IMR-90 (cell line): ENCODE results near the gene CMC1. TPM values are rescaled to one million over a fixed set of nuclear protein-coding genes. Genes with fewer than 3 reads are reported as not detected.

ENCODE experiments used
- ATAC-seq: fragments of 200-7000 bp; cut with Tn5 transposase; 2 replicates; pipeline ENCODE4 v1.9.1; 2020; ENCODE audit warnings: low read depth, mild to moderate bottlenecking, moderate library complexity
- BruUV-seq: library from RNA; stranded (reverse); fragments of 400-500 nt; replicated peaks from 2 replicates; lab custom pipeline; 2021; lab: Mats Ljungman, UMichigan
- CTCF ChIA-PET: fragments of 300-600 bp; formaldehyde crosslinking; extraction: SDS; loops from one replicate; lab custom pipeline; 2021; ENCODE audit warnings: antibody characterized with exemption; lab: Yijun Ruan, JAX
- POLR2A ChIA-PET: fragments of 300-600 bp; sonication (Branson Sonifier 250); formaldehyde crosslinking; loops from one replicate; lab custom pipeline; 2022; ENCODE audit warnings: antibody characterized with exemption; ENCODE audit not compliant: unreplicated experiment; lab: Charles Lee
- DNase-seq: peaks from one replicate; pipeline ENCODE4 v3.0.0; 2013
- H2AFZ ChIP-seq: replicated peaks from 2 replicates; pipeline ENCODE3; 2013; ENCODE audit warnings: low read length, mild to moderate bottlenecking; ENCODE audit not compliant: poor library complexity
- H2AK5ac ChIP-seq: 2 replicates; pipeline ENCODE4 v1.6.1; 2013; ENCODE audit warnings: low read depth, low read length, inconsistent platforms
- H2AK9ac ChIP-seq: replicated peaks from 2 replicates; pipeline ENCODE3; 2013; ENCODE audit warnings: mild to moderate bottlenecking, low read depth, low read length, moderate library complexity; ENCODE audit not compliant: poor library complexity
- H2BK120ac ChIP-seq: 2 replicates; pipeline ENCODE4 v1.6.1; 2013; ENCODE audit warnings: low read depth, low read length, inconsistent platforms
- H2BK15ac ChIP-seq: 3 replicates; pipeline ENCODE4 v1.6.1; 2013; ENCODE audit warnings: low read depth, low read length, inconsistent platforms
- H2BK20ac ChIP-seq: 2 replicates; pipeline ENCODE4 v1.6.1; 2013; ENCODE audit warnings: low read depth, mild to moderate bottlenecking, inconsistent platforms, low read length, moderate library complexity
- H2BK5ac ChIP-seq: 2 replicates; pipeline ENCODE4 v1.6.1; 2013; ENCODE audit warnings: mild to moderate bottlenecking, low read depth, low read length, inconsistent platforms; ENCODE audit not compliant: poor library complexity, severe bottlenecking
- H3K14ac ChIP-seq: replicated peaks from 2 replicates; pipeline ENCODE4 v1.6.1; 2013; ENCODE audit warnings: low read depth, low read length, inconsistent platforms
- H3K18ac ChIP-seq: 2 replicates; pipeline ENCODE4 v1.6.1; 2013; ENCODE audit warnings: low read depth, low read length, control low read depth
- H3K23ac ChIP-seq: 2 replicates; pipeline ENCODE4 v1.6.1; 2013; ENCODE audit warnings: low read depth, low read length, inconsistent platforms
- H3K27ac ChIP-seq: 2 replicates; pipeline ENCODE4 v1.5.1; 2013; ENCODE audit warnings: mild to moderate bottlenecking, control low read depth, low read length; ENCODE audit not compliant: insufficient read depth
- H3K27me3 ChIP-seq: 2 replicates; pipeline ENCODE4 v1.6.1; 2013; ENCODE audit warnings: low read length; ENCODE audit not compliant: control insufficient read depth, insufficient read depth
- H3K36me3 ChIP-seq: 2 replicates; pipeline ENCODE4 v1.6.1; 2013; ENCODE audit warnings: low read length, mixed read lengths; ENCODE audit not compliant: control insufficient read depth, insufficient read depth
- H3K4ac ChIP-seq: 2 replicates; pipeline ENCODE4 v1.6.1; 2013; ENCODE audit warnings: low read depth, low read length, inconsistent platforms
- H3K4me1 ChIP-seq: 2 replicates; pipeline ENCODE4 v1.6.1; 2013; ENCODE audit warnings: low read length, mixed read lengths; ENCODE audit not compliant: control insufficient read depth, insufficient read depth
- H3K4me2 ChIP-seq: 2 replicates; pipeline ENCODE4 v1.6.1; 2013; ENCODE audit warnings: low read depth, mild to moderate bottlenecking, control low read depth, low read length, moderate library complexity
- H3K4me3 ChIP-seq: 2 replicates; pipeline ENCODE4 v1.5.1; 2013; ENCODE audit warnings: low read depth, mild to moderate bottlenecking, control low read depth, low read length, moderate library complexity; ENCODE audit not compliant: insufficient read depth
- H3K56ac ChIP-seq: 2 replicates; pipeline ENCODE4 v1.6.1; 2013; ENCODE audit warnings: low read length, inconsistent platforms; ENCODE audit not compliant: insufficient read depth; ENCODE audit errors: extremely low read depth
- H3K79me1 ChIP-seq, 2 experiments: 2 replicates each; pipeline ENCODE4 v1.6.1; 2013; ENCODE audit warnings: low read length in 2 of 2, inconsistent platforms in 1 of 2, low read depth in 1 of 2
- H3K9ac ChIP-seq: 2 replicates; pipeline ENCODE4 v1.6.1; 2013; ENCODE audit warnings: low read depth, low read length, control low read depth
- H3K9me1 ChIP-seq: 2 replicates; pipeline ENCODE4 v1.6.1; 2013; ENCODE audit warnings: low read length, inconsistent platforms; ENCODE audit not compliant: insufficient read depth
- H3K9me3 ChIP-seq: 2 replicates; pipeline ENCODE4 v1.6.1; 2013; ENCODE audit warnings: low read length; ENCODE audit not compliant: control insufficient read depth, insufficient read depth
- H4K20me1 ChIP-seq: 2 replicates; pipeline ENCODE4 v1.6.1; 2013; ENCODE audit warnings: low read length, inconsistent platforms; ENCODE audit not compliant: insufficient read depth
- H4K5ac ChIP-seq: 2 replicates; pipeline ENCODE4 v1.6.1; 2013; ENCODE audit warnings: mild to moderate bottlenecking, low read depth, low read length, control low read depth
- H4K8ac ChIP-seq, 2 experiments: 2 replicates each; pipeline ENCODE4 v1.6.1; 2013; ENCODE audit warnings: low read depth in 2 of 2, low read length in 2 of 2, control low read depth in 1 of 2, inconsistent platforms in 1 of 2
- H4K91ac ChIP-seq: 2 replicates; pipeline ENCODE4 v1.6.1; 2013; ENCODE audit warnings: low read depth, low read length, inconsistent platforms; ENCODE audit not compliant: insufficient read depth
- BHLHE40 ChIP-seq: fragments of 150-350 bp; IDR thresholded peaks from 2 replicates; pipeline ENCODE4 v1.6.1; 2016; ENCODE audit warnings: mild to moderate bottlenecking, low read depth, low read length
- CEBPB ChIP-seq: IDR thresholded peaks from 2 replicates; pipeline ENCODE4 v1.6.1; 2012; ENCODE audit warnings: low read depth, low read length, improper control_type of control experiment
- CHD1 ChIP-seq: IDR thresholded peaks from 2 replicates; pipeline ENCODE4 v1.6.1; 2012; ENCODE audit warnings: low read depth, low read length, improper control_type of control experiment
- FOS ChIP-seq: fragments of 150-350 bp; IDR thresholded peaks from 2 replicates; pipeline ENCODE4 v1.6.1; 2016; ENCODE audit warnings: low read depth, low read length
- MAFK ChIP-seq: IDR thresholded peaks from 2 replicates; pipeline ENCODE4 v1.6.1; 2012; ENCODE audit warnings: low read depth, low read length, improper control_type of control experiment
- MAZ ChIP-seq: IDR thresholded peaks from 2 replicates; pipeline ENCODE4 v1.6.1; 2012; ENCODE audit warnings: low read depth, mild to moderate bottlenecking, low read length, improper control_type of control experiment, moderate library complexity, borderline replicate concordance
- MXI1 ChIP-seq: IDR thresholded peaks from 2 replicates; pipeline ENCODE4 v1.6.1; 2012; ENCODE audit warnings: low read depth, mild to moderate bottlenecking, low read length, moderate library complexity, borderline replicate concordance
- NFE2L2 ChIP-seq: fragments of 150-350 bp; IDR thresholded peaks from 2 replicates; pipeline ENCODE4 v1.6.1; 2016; ENCODE audit warnings: low read depth, mild to moderate bottlenecking, low read length
- POLR2A ChIP-seq: IDR thresholded peaks from 2 replicates; pipeline ENCODE4 v1.6.1; 2012; ENCODE audit warnings: mild to moderate bottlenecking, low read depth, low read length
- RAD21 ChIP-seq: IDR thresholded peaks from 2 replicates; pipeline ENCODE4 v1.6.1; 2012; ENCODE audit warnings: low read length, improper control_type of control experiment
- RCOR1 ChIP-seq: IDR thresholded peaks from 2 replicates; pipeline ENCODE4 v1.6.1; 2012; ENCODE audit warnings: mild to moderate bottlenecking, low read length, improper control_type of control experiment; ENCODE audit not compliant: insufficient replicate concordance
- RFX5 ChIP-seq: IDR thresholded peaks from 2 replicates; pipeline ENCODE4 v1.8.0; 2012; ENCODE audit warnings: low read depth, mild to moderate bottlenecking, low read length, moderate library complexity
- SMC3 ChIP-seq: fragments of 150-350 bp; IDR thresholded peaks from 2 replicates; pipeline ENCODE4 v1.6.1; 2016; ENCODE audit warnings: low read depth, mild to moderate bottlenecking, antibody characterized with exemption, low read length, moderate library complexity
- WGBS, 2 experiments: methylation state at CpG; one replicate each; pipeline versions ENCODE4 v1.1.5 to v1.1.7; 2013; ENCODE audit warnings: missing lambda C conversion rate in 2 of 2; ENCODE audit not compliant: insufficient read length in 1 of 2; ENCODE audit errors: extremely low coverage in 2 of 2; 5-methylcytosine and 5-hydroxymethylcytosine counted together
- dilution Hi-C: fragments of 300-500 bp; cut with HindIII; formaldehyde crosslinking; loops from one replicate; pipeline ENCODE4 v1.14.3; 2018; ENCODE audit warnings: low sequenced_read_pairs; ENCODE audit not compliant: unreplicated experiment
- in situ Hi-C: fragments of 300-500 bp; cut with MboI; formaldehyde crosslinking; loops from 3 replicates; pipeline ENCODE4 v1.14.3; 2019; ENCODE audit warnings: low sequenced_read_pairs, inconsistent platforms, mixed read lengths
- intact Hi-C: fragments of 100-400 bp; cut with micrococcal nuclease; formaldehyde crosslinking; loops from 2 replicates; pipeline ENCODE4 v1.10.0; 2022
- polyA plus RNA-seq, 3 experiments: library from polyadenylated mRNA; depleted of rRNA; stranded (reverse); fragments of >200 nt; gene quantifications; 2 replicates each; pipeline ENCODE4 v1.2.3, GENCODE V29; 2012; ENCODE audit warnings: low replicate concordance in 1 of 3
- total RNA-seq: library from RNA; depleted of rRNA; stranded (reverse); fragments of >200 nt; gene quantifications from 2 replicates; pipeline ENCODE4 v1.2.3, GENCODE V29; 2012
- TF ChIP-seq, protein P1 (sequence below): fragments of 150-350 bp; IDR thresholded peaks from 2 replicates; pipeline ENCODE4 v1.6.1; 2016; ENCODE audit warnings: low read depth, mild to moderate bottlenecking, low read length, moderate library complexity, borderline replicate concordance
- TF ChIP-seq, protein P2 (sequence below): fragments of 150-350 bp; IDR thresholded peaks from 2 replicates; pipeline ENCODE4 v1.6.1; 2017; ENCODE audit warnings: mild to moderate bottlenecking, antibody characterized with exemption, low read length, low read depth
- TF ChIP-seq, protein P3 (sequence below): conservative IDR thresholded peaks from 2 replicates; pipeline ENCODE4 v1.5.1; 2012; ENCODE audit warnings: mild to moderate bottlenecking, low read depth, low read length, improper control_type of control experiment

The CMC1 gene
- total and polyA plus RNA-seq, 2 of the 4 experiments (the other 2 are of a cell fraction), result 1.6 to 18.3 TPM

DNA sequence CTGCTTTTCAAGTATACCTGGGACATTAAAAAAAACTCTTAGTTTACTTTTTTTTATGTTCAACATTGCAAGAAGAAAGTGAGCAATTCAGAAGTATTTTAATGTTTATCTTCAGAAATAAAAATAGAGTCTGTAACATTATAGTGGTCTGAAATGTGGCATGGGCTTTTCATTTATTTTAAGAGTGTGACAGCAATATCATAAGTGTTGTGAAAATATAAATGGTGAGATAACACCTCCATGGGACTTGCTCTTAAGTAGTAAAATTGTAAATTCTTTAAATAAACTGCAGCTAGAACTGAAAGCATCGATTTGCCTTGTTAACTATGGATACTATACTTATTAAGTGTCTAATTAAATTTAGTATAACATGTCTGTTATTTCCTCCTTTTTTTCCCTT, 58.3 kb downstream of the CMC1 start:
- DNase-seq, result no peak

More for the DNA sequence above, 58.3 kb downstream of the CMC1 start:
- ChIA-PET CTCF (no interaction called here), POLR2A (no interaction called here)
- no peaks in the 10 kb centered on the region for H3K36me3 ChIP-seq
- H3K4me1 ChIP-seq, result no peaks in the 10 kb centered on the region
- dilution Hi-C loops (no loop called here), intact Hi-C loops (no loop called here), in situ Hi-C loops (no loop called here)
- H3K9ac ChIP-seq, result no peak overlapping the region
- no peak overlapping the region for H2AK5ac ChIP-seq
- H2AFZ ChIP-seq, result no peak overlapping the region
- no peak overlapping the region for H3K27ac ChIP-seq
- no peak overlapping the region for H4K8ac ChIP-seq
- H2AK9ac ChIP-seq, result no peak overlapping the region
- no peak overlapping the region for H3K56ac ChIP-seq
- H3K79me1 ChIP-seq, result no peaks in the 10 kb centered on the region
- no peaks in the 10 kb centered on the region for H3K9me1 ChIP-seq
- no peak overlapping the region for H3K18ac ChIP-seq
- no peak overlapping the region for H2BK5ac ChIP-seq
- BruUV-seq, result no TSS peak
- H3K4me2 ChIP-seq, result no peak overlapping the region
- no peak overlapping the region for H3K4ac ChIP-seq
- no peak overlapping the region for H2BK120ac ChIP-seq
- no peak overlapping the region for H3K14ac ChIP-seq
- TF ChIP-seq, protein P1, sequence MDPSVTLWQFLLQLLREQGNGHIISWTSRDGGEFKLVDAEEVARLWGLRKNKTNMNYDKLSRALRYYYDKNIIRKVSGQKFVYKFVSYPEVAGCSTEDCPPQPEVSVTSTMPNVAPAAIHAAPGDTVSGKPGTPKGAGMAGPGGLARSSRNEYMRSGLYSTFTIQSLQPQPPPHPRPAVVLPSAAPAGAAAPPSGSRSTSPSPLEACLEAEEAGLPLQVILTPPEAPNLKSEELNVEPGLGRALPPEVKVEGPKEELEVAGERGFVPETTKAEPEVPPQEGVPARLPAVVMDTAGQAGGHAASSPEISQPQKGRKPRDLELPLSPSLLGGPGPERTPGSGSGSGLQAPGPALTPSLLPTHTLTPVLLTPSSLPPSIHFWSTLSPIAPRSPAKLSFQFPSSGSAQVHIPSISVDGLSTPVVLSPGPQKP, result no peak
- TF ChIP-seq MXI1, result no peak
- TF ChIP-seq, protein P2, sequence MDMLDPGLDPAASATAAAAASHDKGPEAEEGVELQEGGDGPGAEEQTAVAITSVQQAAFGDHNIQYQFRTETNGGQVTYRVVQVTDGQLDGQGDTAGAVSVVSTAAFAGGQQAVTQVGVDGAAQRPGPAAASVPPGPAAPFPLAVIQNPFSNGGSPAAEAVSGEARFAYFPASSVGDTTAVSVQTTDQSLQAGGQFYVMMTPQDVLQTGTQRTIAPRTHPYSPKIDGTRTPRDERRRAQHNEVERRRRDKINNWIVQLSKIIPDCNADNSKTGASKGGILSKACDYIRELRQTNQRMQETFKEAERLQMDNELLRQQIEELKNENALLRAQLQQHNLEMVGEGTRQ, result no peak
- TF ChIP-seq POLR2A, result no peak
- TF ChIP-seq RAD21, result no peak
- no peak for TF ChIP-seq SMC3
- no peak for TF ChIP-seq RFX5
- no peak for TF ChIP-seq NFE2L2
- no peak for TF ChIP-seq RCOR1
- TF ChIP-seq, protein P3, sequence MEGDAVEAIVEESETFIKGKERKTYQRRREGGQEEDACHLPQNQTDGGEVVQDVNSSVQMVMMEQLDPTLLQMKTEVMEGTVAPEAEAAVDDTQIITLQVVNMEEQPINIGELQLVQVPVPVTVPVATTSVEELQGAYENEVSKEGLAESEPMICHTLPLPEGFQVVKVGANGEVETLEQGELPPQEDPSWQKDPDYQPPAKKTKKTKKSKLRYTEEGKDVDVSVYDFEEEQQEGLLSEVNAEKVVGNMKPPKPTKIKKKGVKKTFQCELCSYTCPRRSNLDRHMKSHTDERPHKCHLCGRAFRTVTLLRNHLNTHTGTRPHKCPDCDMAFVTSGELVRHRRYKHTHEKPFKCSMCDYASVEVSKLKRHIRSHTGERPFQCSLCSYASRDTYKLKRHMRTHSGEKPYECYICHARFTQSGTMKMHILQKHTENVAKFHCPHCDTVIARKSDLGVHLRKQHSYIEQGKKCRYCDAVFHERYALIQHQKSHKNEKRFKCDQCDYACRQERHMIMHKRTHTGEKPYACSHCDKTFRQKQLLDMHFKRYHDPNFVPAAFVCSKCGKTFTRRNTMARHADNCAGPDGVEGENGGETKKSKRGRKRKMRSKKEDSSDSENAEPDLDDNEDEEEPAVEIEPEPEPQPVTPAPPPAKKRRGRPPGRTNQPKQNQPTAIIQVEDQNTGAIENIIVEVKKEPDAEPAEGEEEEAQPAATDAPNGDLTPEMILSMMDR, result no peak
- no peak for TF ChIP-seq CEBPB
- no peak for TF ChIP-seq MAFK
- no peak for TF ChIP-seq FOS
- no peak for TF ChIP-seq CHD1
- TF ChIP-seq BHLHE40, result no peak
- TF ChIP-seq MAZ, result no peak
- no peak overlapping the region for H4K5ac ChIP-seq
- H4K20me1 ChIP-seq, result no peaks in the 10 kb centered on the region
- no peak overlapping the region for H2BK15ac ChIP-seq
- H3K4me3 ChIP-seq, result no peak overlapping the region
- H4K91ac ChIP-seq, result no peak overlapping the region
- no peaks in the 10 kb centered on the region for H3K9me3 ChIP-seq
- no peak for ATAC-seq
- no peak overlapping the region for H3K23ac ChIP-seq
- no CpG with 5 or more reads among the region's 1 CpG for WGBS, 2 experiments
- H3K27me3 ChIP-seq, result no peaks in the 10 kb centered on the region
- H2BK20ac ChIP-seq, result no peak overlapping the region
